ENCODE measurements around the gene KL. TPM values are rescaled to one million over a fixed set of nuclear protein-coding genes. Genes with fewer than 3 reads are reported as not detected.
A peak's percentile ranks its signal among the peaks of the same experiment; 100 is the strongest.

Gene KL
- total and polyA plus RNA-seq, 10 of the 15 experiments (the other 5 are each of a cell fraction or from before 2014, with no cell fraction given) = 0.08 to 2.1 (median 1.4) TPM

- H3K79me2 ChIP-seq (ENCODE audit: control insufficient read depth, insufficient read depth, low read length) = no peaks in the 10 kb centered on the region
- no peak overlapping the region for H2AFZ ChIP-seq (ENCODE audit: control insufficient read depth, low read depth, low read length)
- RAD21 ChIA-PET (ENCODE audit: unreplicated experiment) = no interaction called here
- no peaks in the 10 kb centered on the region for H3K27me3 ChIP-seq (replicated peaks in 1 of 2; ENCODE audit: control insufficient read depth in 2 of 2, insufficient read depth in 2 of 2, low read length in 1 of 2)
- intact Hi-C loops (cut with micrococcal nuclease; ENCODE audit: unreplicated experiment) = no loop called here
- SMC1A ChIA-PET (ENCODE audit: uncharacterized antibody, unreplicated experiment) = no interaction called here
- DNase-seq (ENCODE audit: low read depth, low spot score) = no peak
- no TSS peak for BruUV-seq (replicated peaks)
- peak; percentile 36; the same call in 1 of the 3 replicates for ATAC-seq
- no peaks in the 10 kb centered on the region; the same call in 2 of the 3 replicates for H3K9me3 ChIP-seq (replicated peaks; ENCODE audit: control insufficient read depth, insufficient read depth, low read length)
- no peak overlapping the region for H3K4me3 ChIP-seq
- no peak overlapping the region for H3K4me2 ChIP-seq (ENCODE audit: control insufficient read depth, insufficient read depth)
- 48% methylated on average over 10 of the region's 10 CpGs for WGBS (ENCODE audit: insufficient coverage, insufficient replicate concordance, low lambda C conversion rate, missing lambda C conversion rate)
- CTCF ChIA-PET = interaction anchor here (1.1 kb wide), 1 partner anchor 9 kb away, joined by 3 read pairs; no protein-coding TSS in a partner anchor
- TF ChIP-seq ZZZ3 (IDR thresholded peaks at IDR 0.05; ENCODE audit: control insufficient read depth, insufficient read length, low read depth) = no peak
- TF ChIP-seq, protein P1, sequence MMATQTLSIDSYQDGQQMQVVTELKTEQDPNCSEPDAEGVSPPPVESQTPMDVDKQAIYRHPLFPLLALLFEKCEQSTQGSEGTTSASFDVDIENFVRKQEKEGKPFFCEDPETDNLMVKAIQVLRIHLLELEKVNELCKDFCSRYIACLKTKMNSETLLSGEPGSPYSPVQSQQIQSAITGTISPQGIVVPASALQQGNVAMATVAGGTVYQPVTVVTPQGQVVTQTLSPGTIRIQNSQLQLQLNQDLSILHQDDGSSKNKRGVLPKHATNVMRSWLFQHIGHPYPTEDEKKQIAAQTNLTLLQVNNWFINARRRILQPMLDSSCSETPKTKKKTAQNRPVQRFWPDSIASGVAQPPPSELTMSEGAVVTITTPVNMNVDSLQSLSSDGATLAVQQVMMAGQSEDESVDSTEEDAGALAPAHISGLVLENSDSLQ (IDR thresholded peaks at IDR 0.05) = no peak
- TF ChIP-seq, protein P2, sequence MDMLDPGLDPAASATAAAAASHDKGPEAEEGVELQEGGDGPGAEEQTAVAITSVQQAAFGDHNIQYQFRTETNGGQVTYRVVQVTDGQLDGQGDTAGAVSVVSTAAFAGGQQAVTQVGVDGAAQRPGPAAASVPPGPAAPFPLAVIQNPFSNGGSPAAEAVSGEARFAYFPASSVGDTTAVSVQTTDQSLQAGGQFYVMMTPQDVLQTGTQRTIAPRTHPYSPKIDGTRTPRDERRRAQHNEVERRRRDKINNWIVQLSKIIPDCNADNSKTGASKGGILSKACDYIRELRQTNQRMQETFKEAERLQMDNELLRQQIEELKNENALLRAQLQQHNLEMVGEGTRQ (IDR thresholded peaks at IDR 0.05; ENCODE audit: borderline replicate concordance, low read depth, low read length) = no peak
- TF ChIP-seq ASH2L (IDR thresholded peaks at IDR 0.05; ENCODE audit: borderline replicate concordance, low read depth) = no peak
- TF ChIP-seq NRF1 (conservative IDR thresholded peaks at IDR 0.05; ENCODE audit: low read depth, low read length) = no peak
- no peak for TF ChIP-seq CEBPB (IDR thresholded peaks at IDR 0.05; ENCODE audit: borderline replicate concordance in 1 of 2, low read depth in 2 of 2, low read length in 2 of 2)
- no peak for TF ChIP-seq SIX5 (IDR thresholded peaks at IDR 0.05; ENCODE audit: low read depth, low read length, severe bottlenecking)
- no peak for TF ChIP-seq MYC (IDR thresholded peaks at IDR 0.05; ENCODE audit: insufficient read depth, insufficient read length, insufficient replicate concordance, low read length, severe bottlenecking)
- TF ChIP-seq MTA2 (IDR thresholded peaks at IDR 0.05; ENCODE audit: low read depth) = no peak
- TF ChIP-seq EED (IDR thresholded peaks at IDR 0.05; ENCODE audit: low read depth) = no peak
- TF ChIP-seq NBN (IDR thresholded peaks at IDR 0.05) = no peak
- no peak for TF ChIP-seq CHD1 (IDR thresholded peaks at IDR 0.05; ENCODE audit: low read depth, low read length)
- TF ChIP-seq RAD51 (IDR thresholded peaks at IDR 0.05) = no peak
- TF ChIP-seq SIN3A (IDR thresholded peaks at IDR 0.05; ENCODE audit: low read depth, low read length) = no peak
- no peak for TF ChIP-seq ZNF24 (IDR thresholded peaks at IDR 0.05)
- no peak for TF ChIP-seq NFXL1 (IDR thresholded peaks at IDR 0.05; ENCODE audit: borderline replicate concordance)
- no peak for TF ChIP-seq TAF1 (IDR thresholded peaks at IDR 0.05; ENCODE audit: borderline replicate concordance, low read depth, low read length)
- no peak for TF ChIP-seq ZNF274 (IDR thresholded peaks at IDR 0.05; ENCODE audit: insufficient read depth, insufficient read length)
- no peak for TF ChIP-seq BHLHE40 (IDR thresholded peaks at IDR 0.05; ENCODE audit: borderline replicate concordance in 1 of 2, low read depth in 2 of 2, low read length in 1 of 2)
- no peaks in the 10 kb centered on the region; a peak in 1 of 4 replicates for H3K36me3 ChIP-seq (ENCODE audit: control insufficient read depth in 2 of 2, insufficient read depth in 2 of 2, low read length in 1 of 2)
- no peak for FAIRE-seq
- no peaks in the 10 kb centered on the region for H4K20me1 ChIP-seq (ENCODE audit: control insufficient read depth, insufficient read depth)
- H3K4me1 ChIP-seq (ENCODE audit: control insufficient read depth, insufficient read depth, low read length) = no peaks in the 10 kb centered on the region
- H3K9ac ChIP-seq (ENCODE audit: control insufficient read depth, insufficient read depth, low read length) = no peak overlapping the region
- H3K27ac ChIP-seq (ENCODE audit: control insufficient read depth, insufficient read depth) = no peak overlapping the region
- in situ Hi-C loops (cut with MboI) = no loop called here
- POLR2A ChIA-PET = interaction anchor here (0.6 kb wide), 1 partner anchor 350 kb away, joined by 4 read pairs; no protein-coding TSS in a partner anchor
These were observed 31.2 kb upstream of the KL start for GRCh38 chr13:32984857-32985626.

All from GM12878 (cell line).